WI38 (cell line): ENCODE measurements around the gene APP.
"Not testable (repeated sequence)": the region's sequence is repeated elsewhere in the genome, so short reads cannot be mapped to it uniquely, and the experiment has no call there.

Experiments used
- H3K4me3 ChIP-seq: 2 replicates; pipeline ENCODE4 v1.5.1; 2011; ENCODE audit warnings: low read depth, mild to moderate bottlenecking, control low read depth, low read length
- TF ChIP-seq, protein P1 (sequence below): IDR thresholded peaks from 2 replicates; pipeline ENCODE4 v1.5.1; 2012; ENCODE audit warnings: low read depth, mild to moderate bottlenecking, control low read depth, low read length

APP gene

DNA sequence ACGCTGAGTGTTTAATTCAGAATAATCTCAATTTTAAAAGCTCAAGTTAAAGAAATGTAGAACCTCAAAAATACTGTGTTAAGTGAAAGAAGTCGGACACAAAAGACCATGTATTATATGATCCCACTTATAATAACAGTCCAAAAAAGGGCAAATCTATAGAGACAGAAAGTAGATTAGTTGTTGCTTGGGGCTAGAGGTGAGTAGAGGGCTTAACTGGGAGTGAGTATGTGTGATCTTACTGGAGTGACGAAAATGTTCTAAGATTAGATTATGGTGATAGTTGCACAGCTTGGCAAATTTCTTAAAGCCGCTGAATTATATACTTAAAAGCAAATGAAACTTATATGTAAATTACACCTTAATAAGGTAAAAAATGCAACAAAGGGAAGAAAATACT lies 150.5 kb downstream of the APP start:
- TF ChIP-seq, protein P1, sequence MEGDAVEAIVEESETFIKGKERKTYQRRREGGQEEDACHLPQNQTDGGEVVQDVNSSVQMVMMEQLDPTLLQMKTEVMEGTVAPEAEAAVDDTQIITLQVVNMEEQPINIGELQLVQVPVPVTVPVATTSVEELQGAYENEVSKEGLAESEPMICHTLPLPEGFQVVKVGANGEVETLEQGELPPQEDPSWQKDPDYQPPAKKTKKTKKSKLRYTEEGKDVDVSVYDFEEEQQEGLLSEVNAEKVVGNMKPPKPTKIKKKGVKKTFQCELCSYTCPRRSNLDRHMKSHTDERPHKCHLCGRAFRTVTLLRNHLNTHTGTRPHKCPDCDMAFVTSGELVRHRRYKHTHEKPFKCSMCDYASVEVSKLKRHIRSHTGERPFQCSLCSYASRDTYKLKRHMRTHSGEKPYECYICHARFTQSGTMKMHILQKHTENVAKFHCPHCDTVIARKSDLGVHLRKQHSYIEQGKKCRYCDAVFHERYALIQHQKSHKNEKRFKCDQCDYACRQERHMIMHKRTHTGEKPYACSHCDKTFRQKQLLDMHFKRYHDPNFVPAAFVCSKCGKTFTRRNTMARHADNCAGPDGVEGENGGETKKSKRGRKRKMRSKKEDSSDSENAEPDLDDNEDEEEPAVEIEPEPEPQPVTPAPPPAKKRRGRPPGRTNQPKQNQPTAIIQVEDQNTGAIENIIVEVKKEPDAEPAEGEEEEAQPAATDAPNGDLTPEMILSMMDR = no peak
- no peak overlapping the region for H3K4me3 ChIP-seq

- TF ChIP-seq, protein P1 = no peak
- H3K4me3 ChIP-seq = no peak overlapping the region
Measured at GRCh38 chr21:26019236-26019635, 151.3 kb downstream of the APP start.

GRCh38 chr21:26013970-26014369 lies 156.6 kb downstream of the APP start:
- H3K4me3 ChIP-seq = no peak overlapping the region
- TF ChIP-seq, protein P1 = no peak

DNA sequence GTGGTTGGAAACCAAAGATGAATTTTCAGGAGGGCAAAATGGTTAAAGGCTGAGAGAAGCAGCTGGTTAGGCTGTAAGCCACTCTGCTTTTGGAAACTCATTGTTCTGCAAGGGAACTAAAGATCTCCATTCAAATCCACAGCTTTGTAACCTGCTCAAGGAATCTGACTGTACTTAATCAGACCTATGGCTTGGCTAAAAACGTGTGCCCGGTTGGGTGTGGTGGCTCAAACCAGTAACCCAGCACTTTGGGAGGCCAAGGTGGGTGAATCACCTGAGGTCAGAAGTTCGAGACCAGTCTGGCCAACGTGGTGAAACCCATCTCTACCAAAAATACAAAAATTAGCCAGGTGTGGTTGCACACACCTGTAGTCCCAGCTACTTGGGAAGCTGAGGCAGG lies 158.1 kb downstream of the APP start:
- H3K4me3 ChIP-seq = not testable (repeated sequence)

- TF ChIP-seq, protein P1 = no peak
- H3K4me3 ChIP-seq = no peak overlapping the region
Measured at GRCh38 chr21:26011292-26011940, 159.2 kb downstream of the APP start.

GRCh38 chr21:26007951-26008498 lies 162.5 kb downstream of the APP start:
- H3K4me3 ChIP-seq = no peak overlapping the region
- TF ChIP-seq, protein P1 = no peak

- no peak overlapping the region for H3K4me3 ChIP-seq
- TF ChIP-seq, protein P1 = no peak
Measured at GRCh38 chr21:26005464-26005863, 165.1 kb downstream of the APP start.

DNA sequence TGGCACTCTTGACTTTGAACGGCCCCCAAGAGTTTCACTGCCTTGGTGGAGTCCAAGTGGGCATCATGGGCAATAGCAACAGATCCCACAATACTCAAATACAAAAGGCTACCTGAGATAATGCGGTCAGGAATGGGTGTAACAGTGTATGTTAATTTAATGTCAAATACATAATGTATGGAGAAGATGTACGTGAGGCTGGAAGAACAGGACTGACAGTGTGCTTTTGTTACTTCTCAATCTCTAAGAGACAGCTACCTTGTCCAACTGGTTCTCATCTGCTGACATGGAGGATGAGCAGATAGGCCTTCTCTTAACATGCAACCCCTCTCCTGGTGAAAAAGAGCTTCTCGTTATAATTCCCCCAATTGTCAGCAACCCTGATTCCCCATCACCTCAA lies 167.2 kb downstream of the APP start:
- TF ChIP-seq, protein P1 = no peak
- H3K4me3 ChIP-seq = no peak overlapping the region
